Mammary epithelial cell (primary cell): Measurements from ENCODE around the gene SMYD3.

Experiments
- CTCF ChIP-seq, 2 donors: IDR thresholded peaks in 1 of 2; conservative IDR thresholded peaks in 1 of 2; 2 replicates each; pipeline ENCODE4 v1.5.1; 2011 to 2012; ENCODE audit warnings: inconsistent platforms in 2 of 2, low read length in 2 of 2, mild to moderate bottlenecking in 2 of 2, control low read depth in 1 of 2, low read depth in 1 of 2; ENCODE audit not compliant: insufficient read depth in 1 of 2; ENCODE audit errors: extremely low read depth in 1 of 2
- EZH2 ChIP-seq: IDR thresholded peaks from 2 replicates; pipeline ENCODE4 v1.6.1; 2012; ENCODE audit warnings: low read length, inconsistent platforms, borderline replicate concordance

GRCh38 chr1:246533371-246533905 is 26.4 kb upstream of the SMYD3 start:
- TF ChIP-seq CTCF (conservative IDR thresholded peaks at IDR 0.05 in 1 of 2, IDR thresholded peaks at IDR 0.05 in 1 of 2; ENCODE audit: extremely low read depth in 1 of 2, insufficient read depth in 1 of 2, low read depth in 1 of 2, low read length in 2 of 2) (no peak), EZH2 (no peak)
